AG04450 (cell line): ENCODE results near the gene RASGRF1. TPM values are rescaled to one million over a fixed set of nuclear protein-coding genes. Genes with fewer than 3 reads are reported as not detected.

Experiments used
- CTCF ChIA-PET: fragments of 300-600, 350-600 bp; formaldehyde crosslinking; extraction: SDS; loops from one replicate; lab custom pipeline; 2022; ENCODE audit warnings: antibody characterized with exemption, inconsistent platforms; lab: Charles Lee
- POLR2A ChIA-PET: fragments of 350-600 bp; formaldehyde crosslinking; extraction: SDS; loops from one replicate; lab custom pipeline; 2021; ENCODE audit warnings: antibody characterized with exemption, inconsistent platforms; lab: Yijun Ruan, JAX
- DNase-seq: peaks from one replicate; pipeline ENCODE4 v3.0.0-alpha.2; 2011; ENCODE audit warnings: low read depth, low spot score
- H3K27ac ChIP-seq: one replicate; pipeline ENCODE4 v1.5.1; 2012; ENCODE audit warnings: low read depth, low read length, control low read depth
- H3K27me3 ChIP-seq: one replicate; pipeline ENCODE4 v1.6.0; 2012; ENCODE audit warnings: low read length; ENCODE audit not compliant: control insufficient read depth, insufficient read depth
- H3K4me3 ChIP-seq: 2 replicates; pipeline ENCODE4 v1.5.1; 2011; ENCODE audit warnings: mild to moderate bottlenecking, low read depth, low read length, control low read depth
- H3K9me3 ChIP-seq: 2 replicates; pipeline ENCODE4 v1.5.1; 2012; ENCODE audit warnings: low read length; ENCODE audit not compliant: control insufficient read depth, insufficient read depth
- CTCF ChIP-seq: IDR thresholded peaks from 2 replicates; pipeline ENCODE4 v1.5.1; 2011; ENCODE audit warnings: low read depth, low read length, control low read depth, inconsistent platforms
- polyA plus RNA-seq: library from polyadenylated mRNA; depleted of rRNA; stranded (reverse); fragments of >200 nt; gene quantifications from 2 replicates; pipeline ENCODE4 v1.2.3, GENCODE V29; 2011

Gene RASGRF1
- polyA plus RNA-seq, 1 experiment: 0.25 TPM

GRCh38 chr15:79089890-79090486 lies 592 bp downstream of the RASGRF1 start:
- POLR2A ChIA-PET: no interaction called here
- no peak for DNase-seq
- no peaks in the 10 kb centered on the region for H3K9me3 ChIP-seq
- CTCF ChIA-PET: no interaction called here
- TF ChIP-seq CTCF: no peak
- no peak overlapping the region for H3K4me3 ChIP-seq
- H3K27me3 ChIP-seq: peaks cover 45% of the 10 kb centered on the region
- no peak overlapping the region for H3K27ac ChIP-seq

GRCh38 chr15:79089331-79089889 lies 1.2 kb downstream of the RASGRF1 start:
- Histone ChIP-seq H3K27ac (no peak overlapping the region), H3K27me3 (peaks cover 40% of the 10 kb centered on the region), H3K4me3 (no peak overlapping the region), H3K9me3 (no peaks in the 10 kb centered on the region)
- no peak for DNase-seq
- POLR2A ChIA-PET: no interaction called here
- TF ChIP-seq CTCF: no peak
- CTCF ChIA-PET: no interaction called here

- peaks cover 39% of the 10 kb centered on the region for H3K27me3 ChIP-seq
- POLR2A ChIA-PET: no interaction called here
- H3K27ac ChIP-seq: no peak overlapping the region
- TF ChIP-seq CTCF: no peak
- CTCF ChIA-PET: no interaction called here
- H3K9me3 ChIP-seq: no peaks in the 10 kb centered on the region
- no peak overlapping the region for H3K4me3 ChIP-seq
- DNase-seq: no peak
Observed at GRCh38 chr15:79088426-79089205, 2.0 kb downstream of the RASGRF1 start.

- ChIA-PET CTCF (interaction anchor here (1.5 kb wide), 1 partner anchor 98 kb away, joined by 6 read pairs; no protein-coding TSS in a partner anchor), POLR2A (no interaction called here)
- Histone ChIP-seq H3K4me3 (no peak overlapping the region), H3K27ac (no peak overlapping the region), H3K9me3 (no peaks in the 10 kb centered on the region), H3K27me3 (peaks cover 43% of the 10 kb centered on the region)
- no peak for TF ChIP-seq CTCF
- DNase-seq: no peak
Observed at GRCh38 chr15:79086814-79087213, 3.8 kb downstream of the RASGRF1 start.

- Histone ChIP-seq H3K9me3 (no peaks in the 10 kb centered on the region), H3K27ac (no peak overlapping the region), H3K27me3 (peaks cover 23% of the 10 kb centered on the region), H3K4me3 (no peak overlapping the region)
- TF ChIP-seq CTCF: no peak
- ChIA-PET POLR2A (no interaction called here), CTCF (no interaction called here)
- DNase-seq: no peak
Observed at GRCh38 chr15:79084308-79084968, 6.1 kb downstream of the RASGRF1 start.
